HCT116 (cell line): ENCODE results near the gene BNC2. TPM values are rescaled to one million over a fixed set of nuclear protein-coding genes. Genes with fewer than 3 reads are reported as not detected.

Source experiments
- ATAC-seq: fragments of 200-7000 bp; cut with Tn5 transposase; 2 replicates; pipeline ENCODE4 v1.9.1; 2020; ENCODE audit warnings: mild to moderate bottlenecking, moderate library complexity
- BruUV-seq: library from RNA; stranded (reverse); fragments of 400-500 nt; replicated peaks from 2 replicates; lab custom pipeline; 2021; lab: Mats Ljungman, UMichigan
- CTCF ChIA-PET: fragments of 300-600 bp; sonication (Branson Sonifier 250); formaldehyde crosslinking; loops from one replicate; lab custom pipeline; 2021; ENCODE audit warnings: antibody characterized with exemption; lab: Charles Lee
- POLR2A ChIA-PET: fragments of 300-600, 350-600 bp; sonication (Branson Sonifier 250); formaldehyde crosslinking; loops from one replicate; lab custom pipeline; 2021; ENCODE audit warnings: antibody characterized with exemption; lab: Charles Lee
- RAD21 ChIA-PET, 2 experiments: fragments of 300-600 bp; sonication (Branson Sonifier 250); formaldehyde crosslinking; loops; one replicate each; lab custom pipeline; 2023; ENCODE audit warnings: low total read pairs in 2 of 2; ENCODE audit not compliant: uncharacterized antibody in 2 of 2, unreplicated experiment in 2 of 2, low non-redundant PET in 1 of 2; lab: Charles Lee
- DNase-seq: peaks from one replicate; pipeline ENCODE4 v3.0.0-alpha.2; 2010; ENCODE audit warnings: low read depth, low spot score
- H2AFZ ChIP-seq: fragments of 200-600 bp; shearing (Covaris generic), sonication (generic); 2 replicates; pipeline ENCODE4 v1.6.1; 2017; ENCODE audit warnings: low read depth, mixed run types, mixed read lengths, antibody characterized with exemption, low read length; ENCODE audit not compliant: poor library complexity, severe bottlenecking
- H3K27ac ChIP-seq: 2 replicates; pipeline ENCODE4 v1.5.1; 2012; ENCODE audit warnings: low read depth, low read length
- H3K27me3 ChIP-seq: fragments of 200-600 bp; sonication (generic); 2 replicates; pipeline ENCODE4 v1.6.1; 2016; ENCODE audit warnings: mixed run types, low read length, mixed read lengths; ENCODE audit not compliant: insufficient read depth
- H3K36me3 ChIP-seq, 2 experiments: fragments of 200-500 bp in 1 of 2; fragments of 200-600 bp in 1 of 2; sonication (Bioruptor generic) in 1 of 2; sonication (generic) in 1 of 2; 2 replicates each; pipeline versions ENCODE4 v1.5.1 to v1.6.1; 2014 to 2016; ENCODE audit warnings: low read length in 2 of 2, inconsistent platforms in 1 of 2, mixed read lengths in 1 of 2, mixed run types in 1 of 2; ENCODE audit not compliant: insufficient read depth in 2 of 2, control insufficient read depth in 1 of 2
- H3K4me1 ChIP-seq, 2 experiments: fragments of 200-600 bp in 1 of 2; sonication (generic) in 1 of 2; 2 replicates each; pipeline versions ENCODE4 v1.5.1 to v1.6.1; 2012 to 2017; ENCODE audit warnings: low read length in 2 of 2, inconsistent platforms in 1 of 2, mild to moderate bottlenecking in 1 of 2, mixed read lengths in 1 of 2, mixed run types in 1 of 2, moderate library complexity in 1 of 2; ENCODE audit not compliant: insufficient read depth in 2 of 2, control insufficient read depth in 1 of 2
- H3K4me2 ChIP-seq: fragments of 200-600 bp; sonication (generic); 2 replicates; pipeline ENCODE4 v1.6.1; 2017; ENCODE audit warnings: mixed run types, low read length, mixed read lengths
- H3K4me3 ChIP-seq, 2 experiments: fragments of 200-600 bp in 1 of 2; sonication (generic) in 1 of 2; replicated peaks in 1 of 2; 2 replicates each; pipeline ENCODE4 v1.5.1; 2011 to 2016; ENCODE audit warnings: low read length in 2 of 2, control low read depth in 1 of 2, low read depth in 1 of 2, mild to moderate bottlenecking in 1 of 2, mixed read lengths in 1 of 2, mixed run types in 1 of 2
- H3K79me2 ChIP-seq: fragments of 200-600 bp; sonication (generic); 2 replicates; pipeline ENCODE4 v1.6.1; 2017; ENCODE audit warnings: mild to moderate bottlenecking, mixed run types, low read length, moderate library complexity, mixed read lengths; ENCODE audit not compliant: insufficient read depth
- H3K9ac ChIP-seq: fragments of 200-600 bp; sonication (generic); 2 replicates; pipeline ENCODE4 v1.6.1; 2016; ENCODE audit warnings: low read length, mixed read lengths
- H3K9me2 ChIP-seq: fragments of 200-600 bp; sonication (generic), shearing (Covaris generic); 2 replicates; pipeline ENCODE4 v1.6.1; 2017; ENCODE audit warnings: mixed run types, mild to moderate bottlenecking, moderate library complexity; ENCODE audit not compliant: insufficient read depth
- H3K9me3 ChIP-seq, 2 experiments: fragments of 200-500 bp in 1 of 2; fragments of 200-600 bp in 1 of 2; sonication (Bioruptor generic) in 1 of 2; sonication (generic) in 1 of 2; 2 replicates each; pipeline ENCODE4 v1.6.1; 2014 to 2017; ENCODE audit warnings: low read length in 2 of 2, mixed read lengths in 2 of 2, inconsistent platforms in 1 of 2, low read depth in 1 of 2, mild to moderate bottlenecking in 1 of 2, mixed run types in 1 of 2, moderate library complexity in 1 of 2; ENCODE audit not compliant: control insufficient read depth in 1 of 2, insufficient read depth in 1 of 2
- H4K20me1 ChIP-seq: fragments of 200-600 bp; sonication (generic), shearing (Covaris generic); 2 replicates; pipeline ENCODE4 v1.6.1; 2017; ENCODE audit warnings: mixed run types, mild to moderate bottlenecking, moderate library complexity; ENCODE audit not compliant: insufficient read depth
- CTCF ChIP-seq, 3 experiments: fragments of 200-600 bp in 1 of 3; sonication (generic) in 1 of 3; IDR thresholded peaks in 2 of 3; conservative IDR thresholded peaks in 1 of 3; 2 replicates each; pipeline ENCODE4 v1.5.1; 2012 to 2017; ENCODE audit warnings: low read depth in 2 of 3, low read length in 2 of 3, antibody characterized with exemption in 1 of 3, borderline replicate concordance in 1 of 3, control low read depth in 1 of 3, mild to moderate bottlenecking in 1 of 3, mixed read lengths in 1 of 3, mixed run types in 1 of 3, moderate library complexity in 1 of 3; ENCODE audit not compliant: insufficient read depth in 1 of 3
- ELF1 ChIP-seq: IDR thresholded peaks from 2 replicates; pipeline ENCODE4 v1.6.1; 2012; ENCODE audit warnings: low read depth, borderline replicate concordance
- EZH2phosphoT487 ChIP-seq: fragments of 200-600 bp; IDR thresholded peaks from 2 replicates; pipeline ENCODE4 v1.6.1; 2018; ENCODE audit warnings: antibody characterized with exemption, borderline replicate concordance
- JUND ChIP-seq: IDR thresholded peaks from 2 replicates; pipeline ENCODE4 v1.6.1; 2012
- REST ChIP-seq: IDR thresholded peaks from 2 replicates; pipeline ENCODE4 v1.6.1; 2012; ENCODE audit warnings: low read depth
- SIN3A ChIP-seq: IDR thresholded peaks from 2 replicates; pipeline ENCODE4 v1.6.1; 2012; ENCODE audit warnings: low read depth
- SRF ChIP-seq: IDR thresholded peaks from 2 replicates; pipeline ENCODE4 v1.6.1; 2012; ENCODE audit warnings: low read depth
- intact Hi-C: fragments of 100-400 bp; cut with micrococcal nuclease; formaldehyde crosslinking; loops from 2 replicates; pipeline ENCODE4 v1.10.0; 2022
- total RNA-seq: library from RNA; stranded (reverse); gene quantifications from one replicate; pipeline ENCODE4 v1.2.1, GENCODE V29; 2021; ENCODE audit not compliant: unreplicated experiment

Gene BNC2
- total RNA-seq, 1 experiment from 2014 or later, result 0.37 TPM

- Histone ChIP-seq H3K9me3 (no peaks in the 10 kb centered on the region), H2AFZ (no peak overlapping the region), H3K79me2 (no peaks in the 10 kb centered on the region), H3K27ac (no peak overlapping the region), H3K4me2 (no peak overlapping the region), H3K9ac (no peak overlapping the region), H3K9me2 (no peaks in the 10 kb centered on the region), H3K4me1 (no peaks in the 10 kb centered on the region), H3K36me3 (no peaks in the 10 kb centered on the region), H3K27me3 (peaks cover 35% of the 10 kb centered on the region), H3K4me3 (no peak overlapping the region), H4K20me1 (no peaks in the 10 kb centered on the region)
- BruUV-seq, result no TSS peak
- intact Hi-C loops, result no loop called here
- ChIA-PET RAD21 (no interaction called here), CTCF (no interaction called here), POLR2A (no interaction called here)
- ATAC-seq (no peak), DNase-seq (no peak)
- no peak for TF ChIP-seq EZH2phosphoT487
- TF ChIP-seq SIN3A, result no peak
- TF ChIP-seq ELF1, result no peak
- no peak for TF ChIP-seq CTCF (IDR thresholded peaks at IDR 0.05 in 2 of 3, conservative IDR thresholded peaks at IDR 0.05 in 1 of 3; ENCODE audit: borderline replicate concordance in 1 of 3, insufficient read depth in 1 of 3, low read depth in 2 of 3, low read length in 2 of 3)
- TF ChIP-seq JUND, result no peak
- TF ChIP-seq REST, result no peak
- no peak for TF ChIP-seq SRF
Observed at GRCh38 chr9:16447946-16448345, 422.5 kb downstream of the BNC2 start.
